CD14-positive monocyte (primary cell): ENCODE data around the gene CAMTA1. TPM values are rescaled to one million over a fixed set of nuclear protein-coding genes. Genes with fewer than 3 reads are reported as not detected.

ENCODE experiments used
- DNase-seq, 3 donors: peaks; one replicate each; pipeline ENCODE4 v3.0.0-alpha.2; 2011 to 2022
- H2AFZ ChIP-seq: 2 replicates; pipeline ENCODE4 v1.6.0; 2012; ENCODE audit warnings: mild to moderate bottlenecking, low read depth, low read length, inconsistent platforms; ENCODE audit not compliant: insufficient read depth, poor library complexity, severe bottlenecking
- H3K27ac ChIP-seq, 2 donors: 1 replicate in 1 of 2; 2 replicates in 1 of 2; pipeline ENCODE4 v1.5.1; 2012 to 2013; ENCODE audit warnings: low read length in 2 of 2, control low read depth in 1 of 2, inconsistent platforms in 1 of 2, low read depth in 1 of 2, mild to moderate bottlenecking in 1 of 2
- H3K27me3 ChIP-seq, 2 donors: one replicate each; pipeline versions ENCODE4 v1.6.0 to v1.6.1; 2011 to 2013; ENCODE audit warnings: low read length in 2 of 2; ENCODE audit not compliant: control insufficient read depth in 2 of 2, insufficient read depth in 2 of 2
- H3K36me3 ChIP-seq, 2 donors: replicated peaks in 1 of 2; 1 replicate in 1 of 2; 2 replicates in 1 of 2; pipeline versions ENCODE4 v1.5.1 to v1.6.1; 2012 to 2013; ENCODE audit warnings: low read length in 2 of 2, control low read depth in 1 of 2, inconsistent platforms in 1 of 2, mild to moderate bottlenecking in 1 of 2; ENCODE audit not compliant: insufficient read depth in 2 of 2, control insufficient read depth in 1 of 2
- H3K4me1 ChIP-seq, 2 donors: 1 replicate in 1 of 2; 2 replicates in 1 of 2; pipeline versions ENCODE4 v1.5.1 to v1.6.1; 2012 to 2013; ENCODE audit warnings: low read length in 2 of 2, control low read depth in 1 of 2, inconsistent platforms in 1 of 2, mild to moderate bottlenecking in 1 of 2, moderate library complexity in 1 of 2; ENCODE audit not compliant: insufficient read depth in 2 of 2, control insufficient read depth in 1 of 2
- H3K4me2 ChIP-seq: replicated peaks from 2 replicates; pipeline ENCODE3; 2012; ENCODE audit warnings: low read length, moderate library complexity, mild to moderate bottlenecking; ENCODE audit not compliant: poor library complexity, severe bottlenecking; ENCODE audit errors: extremely low read depth
- H3K4me3 ChIP-seq, 3 experiments: fragments of 200-600 bp in 1 of 3; sonication (generic) in 1 of 3; replicated peaks in 1 of 3; 1 replicate in 2 of 3; 2 replicates in 1 of 3; pipeline ENCODE4 v1.5.1; 2011 to 2013; ENCODE audit warnings: low read length in 3 of 3, mild to moderate bottlenecking in 3 of 3, control low read depth in 2 of 3, low read depth in 2 of 3, inconsistent platforms in 1 of 3, moderate library complexity in 1 of 3
- H3K79me2 ChIP-seq: 2 replicates; pipeline ENCODE4 v1.6.0; 2012; ENCODE audit warnings: mild to moderate bottlenecking, control low read depth, inconsistent platforms, low read length, moderate library complexity; ENCODE audit not compliant: insufficient read depth
- H3K9ac ChIP-seq: 2 replicates; pipeline ENCODE4 v1.6.0; 2017; ENCODE audit warnings: low read length, mild to moderate bottlenecking; ENCODE audit not compliant: insufficient read depth, poor library complexity, severe bottlenecking
- H3K9me3 ChIP-seq, 2 donors: replicated peaks in 1 of 2; 1 replicate in 1 of 2; 2 replicates in 1 of 2; pipeline versions ENCODE4 v1.5.1 to v1.6.1; 2012 to 2013; ENCODE audit warnings: low read length in 2 of 2, control low read depth in 1 of 2; ENCODE audit not compliant: control insufficient read depth in 1 of 2, insufficient read depth in 1 of 2
- H4K20me1 ChIP-seq: 2 replicates; pipeline ENCODE4 v1.6.0; 2012; ENCODE audit warnings: mild to moderate bottlenecking, low read length, control low read depth, moderate library complexity; ENCODE audit not compliant: insufficient read depth
- H3K27ac Mint-ChIP-seq, 7 donors: one replicate each; pipeline ENCODE4 v1.8.0; 2020; ENCODE audit warnings: mild to moderate bottlenecking in 7 of 7, mixed read lengths in 7 of 7, moderate library complexity in 6 of 7, inconsistent platforms in 2 of 7
- H3K27me3 Mint-ChIP-seq, 3 donors: one replicate each; pipeline ENCODE4 v1.8.0; 2021 to 2022; ENCODE audit warnings: low read depth in 3 of 3, mild to moderate bottlenecking in 3 of 3, mixed read lengths in 3 of 3, moderate library complexity in 3 of 3, inconsistent platforms in 1 of 3
- H3K36me3 Mint-ChIP-seq, 2 donors: one replicate each; pipeline ENCODE4 v1.8.0; 2020; ENCODE audit warnings: mixed read lengths in 2 of 2, inconsistent platforms in 1 of 2, mild to moderate bottlenecking in 1 of 2
- H3K4me1 Mint-ChIP-seq: one replicate; pipeline ENCODE4 v1.8.0; 2020; ENCODE audit warnings: mild to moderate bottlenecking, mixed read lengths
- H3K4me3 Mint-ChIP-seq, 2 donors: one replicate each; pipeline ENCODE4 v1.8.0; 2020; ENCODE audit warnings: mild to moderate bottlenecking in 2 of 2, mixed read lengths in 2 of 2, moderate library complexity in 1 of 2
- H3K9me3 Mint-ChIP-seq, 7 donors: one replicate each; pipeline ENCODE4 v1.8.0; 2020 to 2022; ENCODE audit warnings: mixed read lengths in 7 of 7, mild to moderate bottlenecking in 6 of 7, moderate library complexity in 6 of 7, inconsistent platforms in 2 of 7
- CTCF ChIP-seq: fragments of 200-600 bp; IDR thresholded peaks from one replicate; pipeline ENCODE4 v1.8.0; 2022; ENCODE audit warnings: antibody characterized with exemption, mild to moderate bottlenecking
- WGBS: methylation state at CpG from one replicate; pipeline ENCODE4 v1.1.5; 2013; ENCODE audit warnings: missing lambda C conversion rate; ENCODE audit not compliant: insufficient coverage; 5-methylcytosine and 5-hydroxymethylcytosine counted together
- intact Hi-C, 2 donors: fragments of 100-400 bp; cut with micrococcal nuclease; formaldehyde crosslinking; loops; one replicate each; pipeline versions ENCODE4 v1.15.0 to v1.15.1; 2023
- polyA plus RNA-seq, 3 donors: library from polyadenylated mRNA; depleted of rRNA in 1 of 3; unstranded in 2 of 3; stranded (reverse) in 1 of 3; fragments of 300-500 nt in 2 of 3; fragments of >200 nt in 1 of 3; fragmentation: Illumina TruSeq in 2 of 3; gene quantifications; 1 replicate in 2 of 3; 2 replicates in 1 of 3; pipeline ENCODE4 v1.2.3, GENCODE V29; 2012 to 2021

The CAMTA1 gene
- polyA plus RNA-seq, 3 donors, result 52.0 to 89.6 (median 78.3) TPM

- Mint-ChIP-seq H3K9me3 (no peaks in the 10 kb centered on the region), H3K36me3 (no peaks in the 10 kb centered on the region), H3K27me3 (peaks cover 2% of the 10 kb centered on the region in 3 donors), H3K4me1 (peaks cover 5% of the 10 kb centered on the region), H3K27ac (peak overlapping the region in 1 of 7 donors; percentile 28), H3K4me3 (no peak overlapping the region)
- Histone ChIP-seq H3K27ac (no peak overlapping the region), H2AFZ (no peak overlapping the region), H3K9ac (no peak overlapping the region), H3K4me2 (no peak overlapping the region), H4K20me1 (no peaks in the 10 kb centered on the region), H3K4me3 (no peak overlapping the region), H3K79me2 (no peaks in the 10 kb centered on the region), H3K9me3 (no peaks in the 10 kb centered on the region), H3K27me3 (no peaks in the 10 kb centered on the region), H3K36me3 (no peaks in the 10 kb centered on the region), H3K4me1 (no peaks in the 10 kb centered on the region)
- 42% methylated on average over 13 of the region's 19 CpGs for whole genome bisulfite sequencing
- TF ChIP-seq CTCF, result no peak
- intact Hi-C loops, result no loop called here
- no peak for DNase-seq
Measured at GRCh38 chr1:7454052-7454815, 669.0 kb downstream of the CAMTA1 start.

- Histone ChIP-seq H3K9ac (no peak overlapping the region), H3K27ac (no peak overlapping the region), H3K4me2 (no peak overlapping the region), H3K79me2 (no peaks in the 10 kb centered on the region), H3K4me1 (no peaks in the 10 kb centered on the region), H4K20me1 (no peaks in the 10 kb centered on the region), H3K9me3 (no peaks in the 10 kb centered on the region), H2AFZ (no peak overlapping the region), H3K4me3 (no peak overlapping the region), H3K36me3 (no peaks in the 10 kb centered on the region), H3K27me3 (no peaks in the 10 kb centered on the region)
- Mint-ChIP-seq H3K27me3 (peaks cover 2% of the 10 kb centered on the region in 3 donors), H3K9me3 (no peaks in the 10 kb centered on the region), H3K4me3 (no peak overlapping the region), H3K36me3 (no peaks in the 10 kb centered on the region), H3K4me1 (peaks cover 5% of the 10 kb centered on the region), H3K27ac (no peak overlapping the region)
- no peak for DNase-seq
- no peak for TF ChIP-seq CTCF
- 93% methylated on average over 20 of the region's 30 CpGs for WGBS
- intact Hi-C loops, result no loop called here
Measured at GRCh38 chr1:7454895-7455784, 669.9 kb downstream of the CAMTA1 start.
